Transverse colon (tissue), 4 donors: ENCODE results near the gene GABPB2.

Experiments used
- EP300 ChIP-seq: sonication (generic); formaldehyde crosslinking; IDR thresholded peaks from one replicate; pipeline ENCODE4 v1.6.1; 2017; ENCODE audit warnings: antibody characterized with exemption, low read depth
- POLR2A ChIP-seq: fragments of 450-650 bp; IDR thresholded peaks from one replicate; pipeline ENCODE4 v1.6.1; 2016; ENCODE audit warnings: antibody characterized with exemption, mild to moderate bottlenecking, moderate library complexity
- POLR2AphosphoS5 ChIP-seq, 3 donors: sonication (generic); formaldehyde crosslinking; IDR thresholded peaks; one replicate each; pipeline ENCODE4 v1.6.1; 2016; ENCODE audit warnings: antibody characterized with exemption in 3 of 3
- TF ChIP-seq, protein P1 (sequence below), 5 experiments: fragments of 200-600 bp in 3 of 5; fragments of 450-650 bp in 2 of 5; sonication (generic) in 3 of 5; IDR thresholded peaks; 1 replicate in 2 of 5; 2 replicates in 3 of 5; pipeline ENCODE4 v1.5.1; 2016 to 2017; ENCODE audit warnings: antibody characterized with exemption in 5 of 5, inconsistent platforms in 3 of 5, mild to moderate bottlenecking in 2 of 5, moderate library complexity in 1 of 5

- TF ChIP-seq POLR2A (no peak), POLR2AphosphoS5 (IDR thresholded peaks at IDR 0.05) (no peak), EP300 (no peak)
- TF ChIP-seq, protein P1, sequence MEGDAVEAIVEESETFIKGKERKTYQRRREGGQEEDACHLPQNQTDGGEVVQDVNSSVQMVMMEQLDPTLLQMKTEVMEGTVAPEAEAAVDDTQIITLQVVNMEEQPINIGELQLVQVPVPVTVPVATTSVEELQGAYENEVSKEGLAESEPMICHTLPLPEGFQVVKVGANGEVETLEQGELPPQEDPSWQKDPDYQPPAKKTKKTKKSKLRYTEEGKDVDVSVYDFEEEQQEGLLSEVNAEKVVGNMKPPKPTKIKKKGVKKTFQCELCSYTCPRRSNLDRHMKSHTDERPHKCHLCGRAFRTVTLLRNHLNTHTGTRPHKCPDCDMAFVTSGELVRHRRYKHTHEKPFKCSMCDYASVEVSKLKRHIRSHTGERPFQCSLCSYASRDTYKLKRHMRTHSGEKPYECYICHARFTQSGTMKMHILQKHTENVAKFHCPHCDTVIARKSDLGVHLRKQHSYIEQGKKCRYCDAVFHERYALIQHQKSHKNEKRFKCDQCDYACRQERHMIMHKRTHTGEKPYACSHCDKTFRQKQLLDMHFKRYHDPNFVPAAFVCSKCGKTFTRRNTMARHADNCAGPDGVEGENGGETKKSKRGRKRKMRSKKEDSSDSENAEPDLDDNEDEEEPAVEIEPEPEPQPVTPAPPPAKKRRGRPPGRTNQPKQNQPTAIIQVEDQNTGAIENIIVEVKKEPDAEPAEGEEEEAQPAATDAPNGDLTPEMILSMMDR (IDR thresholded peaks at IDR 0.05): no peak
Observed at GRCh38 chr1:151072224-151072623, 1.7 kb downstream of the GABPB2 start.
